LNCAP (cell line): ENCODE data around the gene RARB.

Experiments used
- CTCF ChIP-seq: fragments of 450-650 bp; IDR thresholded peaks from 2 replicates; pipeline ENCODE4 v1.5.1; 2017; ENCODE audit warnings: mild to moderate bottlenecking

The RARB gene

GRCh38 chr3:25478211-25478757 is 50.2 kb downstream of the RARB start:
- no peak for TF ChIP-seq CTCF

- TF ChIP-seq CTCF, result no peak
Observed at GRCh38 chr3:25478964-25479726, 51.1 kb downstream of the RARB start.

GRCh38 chr3:25479727-25480010 is 51.6 kb downstream of the RARB start:
- no peak for TF ChIP-seq CTCF

- no peak for TF ChIP-seq CTCF
Observed at GRCh38 chr3:25480811-25481210, 52.7 kb downstream of the RARB start.

GRCh38 chr3:25481386-25481785 is 53.3 kb downstream of the RARB start:
- no peak for TF ChIP-seq CTCF

- no peak for TF ChIP-seq CTCF
Observed at GRCh38 chr3:25483456-25483855, 55.4 kb downstream of the RARB start.

- TF ChIP-seq CTCF, result no peak
Observed at GRCh38 chr3:25485673-25486072, 57.6 kb downstream of the RARB start.

GRCh38 chr3:25486932-25487331 is 58.9 kb downstream of the RARB start:
- no peak for TF ChIP-seq CTCF
